Lower leg skin (tissue), 3 donors: ENCODE results near the gene DEDD2.

Experiments
- CTCF ChIP-seq, 3 donors: fragments of 450-650 bp; IDR thresholded peaks; one replicate each; pipeline ENCODE4 v1.5.1; 2016; ENCODE audit warnings: antibody characterized with exemption in 3 of 3, mild to moderate bottlenecking in 3 of 3, moderate library complexity in 2 of 3
- POLR2A ChIP-seq, 2 donors: fragments of 450-650 bp; IDR thresholded peaks; one replicate each; pipeline ENCODE4 v1.6.1; 2016 to 2017; ENCODE audit warnings: antibody characterized with exemption in 2 of 2, mild to moderate bottlenecking in 1 of 2, moderate library complexity in 1 of 2

- no peak for TF ChIP-seq CTCF (IDR thresholded peaks at IDR 0.05)
- TF ChIP-seq POLR2A (IDR thresholded peaks at IDR 0.05), result no peak
These were observed 45.2 kb downstream of the DEDD2 start for GRCh38 chr19:42172261-42172660.
